ENCODE measurements around the gene EPX. TPM values are rescaled to one million over a fixed set of nuclear protein-coding genes. Genes with fewer than 3 reads are reported as not detected.

EPX gene
- total RNA-seq, 1 experiment from 2014 or later: not detected

GRCh38 chr17:58189436-58190146 is 2.9 kb upstream of the EPX start:
- ChIA-PET POLR2A (interaction anchor here (0.9 kb wide), 1 partner anchor 9 kb away, joined by 3 read pairs; no protein-coding TSS in a partner anchor), CTCF (interaction anchor here (0.7 to 2.9 kb wide), 2 partner anchors 11 to 29 kb away, joined by 3 to 30 read pairs; no protein-coding TSS in a partner anchor), RAD21 (ENCODE audit: low non-redundant PET in 1 of 2, low total read pairs in 2 of 2, uncharacterized antibody in 2 of 2, unreplicated experiment in 2 of 2) (no interaction called here)
- Histone ChIP-seq H3K4me3 (replicated peaks in 1 of 2; ENCODE audit: low read depth in 1 of 2, low read length in 2 of 2) (no peak overlapping the region), H3K4me2 (ENCODE audit: low read length) (peak overlapping the region; percentile 46), H3K4me1 (ENCODE audit: control insufficient read depth in 1 of 2, insufficient read depth in 2 of 2, low read length in 2 of 2) (peaks cover 9 to 22% of the 10 kb centered on the region in 2 experiments), H4K20me1 (ENCODE audit: insufficient read depth) (no peaks in the 10 kb centered on the region), H3K36me3 (ENCODE audit: control insufficient read depth in 1 of 2, insufficient read depth in 2 of 2, low read length in 2 of 2) (no peaks in the 10 kb centered on the region), H3K79me2 (ENCODE audit: insufficient read depth, low read length) (no peaks in the 10 kb centered on the region), H3K9me3 (ENCODE audit: control insufficient read depth in 1 of 2, insufficient read depth in 1 of 2, low read depth in 1 of 2, low read length in 2 of 2) (no peaks in the 10 kb centered on the region), H3K27me3 (ENCODE audit: insufficient read depth, low read length) (no peaks in the 10 kb centered on the region), H3K9ac (ENCODE audit: low read length) (no peak overlapping the region), H3K27ac (ENCODE audit: low read depth, low read length) (no peak overlapping the region), H3K9me2 (ENCODE audit: insufficient read depth) (no peaks in the 10 kb centered on the region), H2AFZ (ENCODE audit: low read depth, low read length, poor library complexity, severe bottlenecking) (peak overlapping the region; percentile 84)
- DNase-seq (ENCODE audit: low read depth, low spot score): peak; percentile 47
- intact Hi-C loops (cut with micrococcal nuclease): no loop called here
- TF ChIP-seq POLR2AphosphoS5 (IDR thresholded peaks at IDR 0.05; ENCODE audit: low read depth, low read length) (peak; percentile 49), ELF1 (IDR thresholded peaks at IDR 0.05; ENCODE audit: borderline replicate concordance, low read depth) (no peak), EZH2phosphoT487 (IDR thresholded peaks at IDR 0.05; ENCODE audit: borderline replicate concordance) (no peak), EGR1 (IDR thresholded peaks at IDR 0.05; ENCODE audit: low read depth) (no peak), JUND (IDR thresholded peaks at IDR 0.05) (no peak; the same call in 1 of the 2 replicates), YY1 (IDR thresholded peaks at IDR 0.05; ENCODE audit: extremely low read depth, insufficient replicate concordance, low read depth, low read length) (peak; percentile 76), MAX (IDR thresholded peaks at IDR 0.05) (no peak), ATF3 (IDR thresholded peaks at IDR 0.05) (no peak), ZNF274 (IDR thresholded peaks at IDR 0.05; ENCODE audit: low read depth, low read length) (no peak), POLR2A (IDR thresholded peaks at IDR 0.05; ENCODE audit: borderline replicate concordance, extremely low read depth, insufficient read depth, insufficient read length) (no peak)
- no TSS peak for BruUV-seq (replicated peaks)
- ATAC-seq: peak; percentile 86
